ENCODE data around the gene NFATC2IP.
"Not testable (repeated sequence)": the region's sequence is repeated elsewhere in the genome, so short reads cannot be mapped to it uniquely, and the experiment has no call there.

The NFATC2IP gene

DNA sequence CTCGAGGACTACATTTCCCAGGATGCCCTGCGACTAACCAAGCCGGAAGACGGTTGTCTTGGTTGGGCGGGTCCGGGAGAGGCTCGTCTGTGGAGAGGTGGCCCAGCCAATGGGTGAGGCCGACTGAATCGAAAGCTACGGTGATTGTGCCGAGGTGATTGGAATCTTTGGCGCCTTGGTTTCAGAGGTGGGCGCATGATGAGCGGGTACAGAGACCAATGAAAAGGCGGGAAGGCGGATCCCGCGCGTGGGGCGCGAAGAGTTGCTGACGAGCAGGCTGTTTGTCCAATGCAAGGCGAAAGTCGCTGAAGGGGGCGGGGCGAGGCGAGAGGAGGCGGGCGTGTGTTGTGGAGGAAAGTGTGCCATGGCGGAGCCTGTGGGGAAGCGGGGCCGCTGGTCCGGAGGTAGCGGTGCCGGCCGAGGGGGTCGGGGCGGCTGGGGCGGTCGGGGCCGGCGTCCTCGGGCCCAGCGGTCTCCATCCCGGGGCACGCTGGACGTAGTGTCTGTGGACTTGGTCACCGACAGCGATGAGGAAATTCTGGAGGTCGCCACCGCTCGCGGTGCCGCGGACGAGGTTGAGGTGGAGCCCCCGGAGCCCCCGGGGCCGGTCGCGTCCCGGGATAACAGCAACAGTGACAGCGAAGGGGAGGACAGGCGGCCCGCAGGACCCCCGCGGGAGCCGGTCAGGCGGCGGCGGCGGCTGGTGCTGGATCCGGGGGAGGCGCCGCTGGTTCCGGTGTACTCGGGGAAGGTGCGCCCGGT lies at the start of gene NFATC2IP:
NFATC2IP (plus strand) TSS at position 290 of the 762 bp plus-strand sequence; CDS start at position 365, 75 bp downstream.
- peak; percentile 99 for DNase-seq

DNA sequence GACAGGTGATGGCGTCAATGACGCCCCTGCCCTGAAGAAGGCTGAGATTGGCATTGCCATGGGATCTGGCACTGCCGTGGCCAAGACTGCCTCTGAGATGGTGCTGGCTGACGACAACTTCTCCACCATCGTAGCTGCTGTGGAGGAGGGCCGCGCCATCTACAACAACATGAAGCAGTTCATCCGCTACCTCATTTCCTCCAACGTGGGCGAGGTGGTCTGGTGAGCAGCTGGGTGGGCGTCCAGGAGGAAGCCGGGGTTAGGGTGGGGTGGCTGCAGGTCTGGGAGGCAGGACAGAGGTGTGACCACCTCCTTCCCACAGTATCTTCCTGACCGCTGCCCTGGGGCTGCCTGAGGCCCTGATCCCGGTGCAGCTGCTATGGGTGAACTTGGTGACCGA lies 48.9 kb upstream of the NFATC2IP start:
- DNase-seq = no peak

DNA sequence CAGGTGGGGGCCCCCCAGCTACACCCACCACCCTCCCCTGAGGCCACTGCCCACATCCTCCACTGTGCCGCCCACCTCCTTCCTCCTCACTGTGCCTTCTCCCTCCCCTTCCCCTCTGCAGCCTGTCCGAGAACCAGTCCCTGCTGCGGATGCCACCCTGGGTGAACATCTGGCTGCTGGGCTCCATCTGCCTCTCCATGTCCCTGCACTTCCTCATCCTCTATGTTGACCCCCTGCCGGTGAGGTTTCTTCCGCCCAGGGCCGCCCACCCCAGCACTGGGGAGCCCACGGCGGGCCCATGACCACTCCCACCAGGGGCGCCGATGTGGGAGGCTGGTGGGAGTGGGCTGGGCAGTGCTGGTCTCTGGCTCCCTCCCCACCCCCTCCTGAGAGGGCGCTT lies 47.8 kb upstream of the NFATC2IP start:
- no peak for DNase-seq

DNA sequence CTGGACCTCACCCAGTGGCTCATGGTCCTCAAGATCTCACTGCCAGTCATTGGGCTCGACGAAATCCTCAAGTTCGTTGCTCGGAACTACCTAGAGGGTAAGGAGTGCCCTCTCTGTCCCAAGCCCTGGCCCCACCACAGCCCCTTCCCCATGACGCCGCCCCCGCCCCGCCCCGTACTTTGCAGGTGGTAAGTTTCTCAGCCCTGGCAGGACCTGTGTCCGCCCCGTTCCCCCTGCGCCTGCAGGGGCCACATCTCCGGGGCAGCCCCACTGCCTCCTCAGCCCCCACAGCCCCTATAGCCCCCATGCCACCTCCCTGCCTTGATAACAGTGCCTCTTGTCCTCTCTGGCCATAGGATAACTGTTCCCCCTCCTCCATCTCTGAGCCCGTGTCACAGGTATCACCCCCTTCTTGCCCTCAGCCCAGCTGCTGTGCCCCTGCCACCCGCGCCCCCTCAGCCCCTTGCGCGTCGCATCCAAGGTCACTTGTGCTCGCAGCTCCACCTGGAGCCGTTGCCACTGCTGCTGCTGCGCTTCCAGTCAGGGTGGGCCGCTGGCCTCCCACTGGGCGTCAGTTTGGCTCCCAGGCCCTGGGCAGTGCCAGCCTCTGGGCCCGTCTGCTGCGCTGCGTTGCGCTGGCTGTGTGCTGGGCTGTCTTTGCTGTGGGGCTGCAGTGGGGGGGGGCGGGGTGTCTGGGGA lies 47.2 kb upstream of the NFATC2IP start:
- DNase-seq = no peak

DNA sequence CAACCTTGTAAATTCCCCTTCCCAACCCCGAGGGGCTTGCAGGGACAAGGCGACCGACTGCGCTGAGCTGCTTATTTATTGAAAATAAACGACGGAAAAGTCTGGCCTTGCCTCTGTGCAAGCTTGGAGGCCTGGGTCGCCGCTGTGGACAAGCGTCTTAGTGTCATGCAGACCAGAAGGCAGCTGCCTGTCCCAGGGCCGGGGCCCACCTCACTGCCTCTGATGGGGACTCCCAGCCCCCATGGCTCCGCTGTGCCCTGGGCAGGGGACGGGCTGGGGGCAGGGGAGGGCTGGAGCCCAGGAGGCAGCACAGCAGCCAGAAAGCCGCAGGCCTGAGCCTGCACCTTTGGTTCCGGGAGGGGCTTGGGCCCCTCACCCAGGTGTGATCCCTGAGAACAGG lies 46.4 kb upstream of the NFATC2IP start:
- no peak for DNase-seq

DNA sequence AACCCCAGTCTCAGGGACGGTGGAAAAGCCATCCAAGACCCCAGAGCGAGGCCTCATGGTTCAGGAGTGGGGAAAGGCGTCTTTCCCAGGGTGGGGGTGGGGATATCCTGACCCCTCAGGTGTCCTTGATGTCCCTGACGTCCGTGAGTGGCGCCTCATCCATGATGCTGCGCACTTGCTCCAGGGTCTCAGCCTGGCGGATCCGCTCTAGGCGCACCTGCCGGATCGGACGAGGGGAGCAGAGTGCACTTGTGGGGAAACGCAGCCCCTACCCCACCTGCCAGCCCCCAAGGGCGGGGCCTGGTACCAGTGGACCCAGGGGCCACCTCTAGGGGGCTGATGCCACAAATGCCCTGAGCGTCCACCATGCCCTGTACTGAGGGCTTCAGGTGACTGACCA lies 45.9 kb upstream of the NFATC2IP start:
- DNase-seq = no peak

DNA sequence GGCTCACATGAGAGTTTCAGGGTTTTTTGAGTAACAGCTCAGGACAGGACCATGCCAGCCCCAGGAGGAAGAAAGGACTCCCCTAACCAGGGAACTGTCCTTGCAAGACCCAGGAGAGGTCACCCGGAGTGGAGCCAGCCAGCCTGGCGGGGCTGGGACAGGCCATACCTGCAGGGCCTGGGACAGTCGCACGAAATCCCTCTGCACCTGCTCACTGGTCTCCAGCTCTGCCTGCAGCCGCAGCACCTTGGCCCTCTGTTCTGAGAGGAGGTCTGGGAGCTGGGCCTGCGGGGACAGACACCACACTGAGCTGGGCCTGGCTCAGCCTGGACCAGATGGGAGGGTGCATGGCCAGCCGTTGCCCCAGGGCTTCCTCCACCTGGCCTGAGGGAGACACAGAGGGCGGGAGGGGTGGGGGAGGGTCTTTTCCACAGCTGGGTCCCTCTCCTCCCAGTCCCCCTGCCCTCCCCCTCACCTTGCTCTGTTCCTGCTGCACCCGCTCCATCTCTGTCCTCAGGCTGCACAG lies 45.4 kb upstream of the NFATC2IP start:
- no peak for DNase-seq

DNA sequence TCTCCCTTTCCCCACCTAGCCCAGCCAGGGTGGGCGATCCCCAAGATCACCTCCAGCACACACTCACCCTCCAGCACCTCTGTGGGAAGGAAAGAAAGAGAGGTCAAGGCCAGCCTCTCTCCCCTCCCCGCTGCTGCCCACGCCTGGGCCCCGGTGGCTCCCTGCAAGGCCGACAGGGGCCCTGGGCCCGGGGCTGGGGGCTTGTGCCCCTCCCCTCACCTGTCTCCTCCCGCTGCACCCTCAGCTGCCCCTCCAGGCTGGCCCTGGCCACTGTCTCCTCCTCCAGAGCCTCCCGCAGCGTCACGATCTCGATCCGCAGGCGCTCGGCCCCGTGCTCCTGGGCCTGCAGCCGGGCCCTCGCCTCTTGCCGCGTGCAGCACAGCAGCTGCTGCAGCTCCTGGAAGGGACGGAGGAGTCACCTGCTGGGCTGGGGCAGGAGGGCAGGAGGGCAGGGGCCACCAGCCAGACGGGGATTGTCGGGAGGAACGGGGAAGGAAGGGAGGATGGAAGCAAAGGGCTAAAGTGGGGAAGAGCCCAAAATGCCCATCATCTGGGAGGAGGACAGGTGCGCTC lies 44.9 kb upstream of the NFATC2IP start:
- DNase-seq = no peak

DNA sequence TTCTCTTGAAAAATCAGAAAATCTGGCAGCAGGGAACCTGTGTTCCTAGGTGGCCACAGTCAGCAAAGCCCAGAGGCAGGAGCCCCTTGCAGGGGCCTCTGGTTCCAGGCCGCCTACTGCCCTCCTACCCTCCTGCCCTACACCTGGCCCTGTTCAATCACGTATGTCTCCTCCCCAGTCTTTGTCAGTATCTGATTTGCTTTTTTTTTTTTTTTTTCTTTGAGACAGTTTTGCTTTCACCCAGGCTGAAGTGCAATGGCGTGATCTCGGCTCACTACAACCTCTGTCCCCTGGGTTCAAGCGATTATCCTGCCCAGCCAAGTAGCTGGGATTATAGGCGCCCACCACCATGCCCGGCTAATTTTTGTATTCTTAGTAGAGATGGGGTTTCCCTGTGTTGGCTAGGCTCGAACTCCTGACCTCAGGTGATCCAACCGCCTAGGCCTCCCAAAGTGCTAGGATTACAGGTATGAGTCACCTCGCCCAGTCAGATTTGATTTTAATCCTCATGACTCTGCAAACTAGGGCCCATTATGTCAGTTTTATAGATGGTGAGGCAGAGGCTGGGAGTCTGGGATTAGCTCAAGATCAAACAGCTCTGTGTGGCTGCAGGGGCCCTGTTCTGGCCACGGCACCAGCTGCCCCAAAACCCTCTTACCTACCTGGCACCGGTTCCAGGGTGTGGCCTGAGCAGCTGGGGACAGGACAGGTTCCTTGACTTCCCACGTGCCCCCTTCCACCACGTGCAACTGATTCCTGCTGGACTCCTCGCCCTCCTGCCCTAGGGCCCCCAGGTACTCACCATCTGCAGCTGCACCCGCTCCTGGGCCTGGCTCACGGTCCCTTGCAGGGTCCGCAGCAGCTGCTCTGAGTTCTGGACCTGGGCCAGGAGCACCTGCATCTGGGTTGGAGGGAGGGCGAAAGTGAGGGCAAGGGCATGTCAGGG lies 40.4 kb upstream of the NFATC2IP start:
- no peak for DNase-seq

DNA sequence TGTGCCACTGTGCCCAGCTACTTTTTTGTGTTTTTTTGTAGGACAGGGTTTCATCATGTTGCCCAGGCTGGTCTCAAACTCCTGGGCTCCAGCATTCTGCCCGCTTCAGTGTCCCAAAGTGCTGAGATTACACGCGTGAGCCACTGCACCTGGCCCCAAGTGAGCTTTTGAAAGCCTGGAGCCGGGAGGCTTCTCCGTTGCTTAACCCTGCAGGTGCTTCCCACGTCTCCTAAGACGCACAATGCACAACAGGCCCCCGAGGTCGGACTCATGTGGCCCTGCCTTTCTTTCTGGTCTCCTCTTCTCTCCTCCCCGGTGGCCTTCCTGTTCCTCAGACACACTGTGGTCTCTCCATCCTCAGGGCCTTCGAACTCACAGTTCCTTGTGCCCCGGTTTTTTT lies 38.2 kb upstream of the NFATC2IP start:
- no peak for DNase-seq

DNA sequence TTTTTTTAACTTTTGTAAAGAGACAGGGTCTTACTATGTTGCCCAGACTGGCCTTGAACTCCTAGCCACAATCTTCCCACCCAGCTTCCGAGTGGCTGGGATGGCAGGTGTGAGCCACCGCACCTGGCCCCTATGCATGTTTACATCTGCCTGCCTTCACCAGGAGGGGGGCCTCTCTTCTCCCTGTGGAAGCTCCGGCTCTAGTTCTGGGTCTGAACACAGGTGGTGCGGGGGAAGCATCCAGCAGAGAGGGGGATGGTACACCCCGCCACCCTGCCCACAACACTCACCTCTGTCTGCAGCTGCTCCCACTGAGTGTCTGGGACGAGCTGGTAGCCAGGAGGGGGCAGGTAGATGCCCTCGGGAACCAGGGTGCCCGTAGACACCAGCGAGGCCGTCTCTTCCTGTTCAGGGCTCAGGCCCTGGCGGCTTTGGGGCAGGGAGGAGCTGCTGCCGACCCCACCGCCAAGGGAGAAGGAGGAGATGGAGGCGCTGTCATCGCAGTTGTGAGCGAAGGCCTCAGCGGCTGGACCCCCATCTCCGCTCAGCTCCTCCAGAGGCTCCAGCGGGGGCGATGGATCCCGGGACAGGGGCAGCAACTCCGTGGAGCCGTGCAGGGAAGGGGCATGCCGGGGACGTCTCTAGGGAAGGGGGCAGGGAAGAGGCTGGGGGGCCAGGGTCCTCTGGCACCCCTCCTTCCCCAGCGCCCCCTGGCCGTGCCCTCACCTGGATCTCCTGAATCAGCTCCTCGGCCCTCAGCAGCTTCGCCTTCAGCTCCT lies 36.6 kb upstream of the NFATC2IP start:
- DNase-seq = no peak

DNA sequence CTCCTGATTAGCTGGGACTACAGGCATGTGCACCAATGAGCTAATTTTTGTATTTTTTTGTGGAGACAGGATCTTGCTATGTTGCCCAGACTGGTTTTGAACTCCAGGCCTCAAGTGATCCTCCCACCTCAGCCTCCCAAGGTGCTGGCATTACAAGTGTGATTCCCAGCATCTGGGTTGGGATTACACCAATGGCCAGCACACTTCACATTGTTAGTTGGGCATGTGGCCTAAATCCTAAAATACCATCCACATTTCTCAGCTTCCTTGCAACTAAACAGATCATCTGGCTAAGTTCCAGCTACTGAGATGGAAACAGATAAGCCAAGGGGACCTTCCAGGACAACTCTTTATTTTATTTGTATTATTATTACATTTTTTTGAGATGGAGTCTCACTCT lies 35.6 kb upstream of the NFATC2IP start:
- DNase-seq = no peak

DNA sequence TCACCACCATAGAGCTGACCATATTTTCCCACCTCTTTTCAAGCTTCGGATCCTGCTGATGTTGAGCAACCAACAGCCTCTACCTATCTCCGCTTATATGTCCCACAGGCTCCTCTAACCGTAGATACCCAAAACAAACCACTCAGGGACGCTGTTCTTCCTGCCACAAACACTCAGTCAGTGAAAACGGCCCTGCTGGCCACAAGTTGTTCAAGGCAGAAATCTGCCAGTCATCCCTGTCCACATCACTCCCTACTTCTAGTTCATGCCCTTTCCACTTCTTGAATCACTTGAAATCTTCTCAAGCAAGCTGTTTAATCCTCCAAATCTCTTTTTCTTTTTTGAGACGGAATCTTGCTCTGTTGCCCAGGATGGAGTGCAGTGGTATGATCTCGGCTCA lies 33.6 kb upstream of the NFATC2IP start:
- DNase-seq = no peak

DNA sequence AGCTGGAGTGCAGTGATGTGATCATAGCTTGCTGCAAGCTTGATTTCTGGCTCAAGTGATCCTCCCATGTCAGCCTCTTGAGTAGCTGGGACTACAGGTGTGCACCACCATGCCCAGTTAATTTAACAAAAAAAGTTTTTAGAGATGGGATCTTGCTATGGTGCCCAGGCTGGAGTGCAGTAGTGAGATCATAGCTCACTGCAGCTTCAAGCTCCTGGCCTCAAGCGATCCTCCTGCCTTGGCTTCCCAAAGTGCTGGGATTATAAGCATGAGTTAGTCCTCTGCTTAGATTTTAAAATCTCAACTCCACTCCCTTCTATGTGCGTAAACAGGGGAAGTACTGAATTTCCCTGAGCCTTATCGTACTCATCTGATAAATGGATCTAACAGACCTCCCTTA lies 32.0 kb upstream of the NFATC2IP start:
- no peak for DNase-seq

DNA sequence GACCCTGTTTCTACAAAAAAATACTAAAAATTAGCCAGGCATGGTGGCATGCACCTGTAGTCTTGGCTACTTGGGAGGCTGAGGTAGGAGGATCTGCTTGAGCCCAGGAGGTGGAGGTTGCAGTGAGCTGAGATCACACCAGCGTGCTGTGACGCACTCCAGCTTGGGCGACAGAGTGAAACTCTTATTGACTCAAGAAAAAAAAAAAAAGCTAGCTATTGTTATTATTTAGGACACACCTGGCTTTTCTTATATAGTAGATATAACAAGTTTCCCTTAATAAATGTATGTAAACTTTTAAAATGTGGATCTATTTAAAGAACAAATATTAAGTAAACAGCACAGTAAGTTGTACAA lies 27.5 kb upstream of the NFATC2IP start:
- no peak for DNase-seq

DNA sequence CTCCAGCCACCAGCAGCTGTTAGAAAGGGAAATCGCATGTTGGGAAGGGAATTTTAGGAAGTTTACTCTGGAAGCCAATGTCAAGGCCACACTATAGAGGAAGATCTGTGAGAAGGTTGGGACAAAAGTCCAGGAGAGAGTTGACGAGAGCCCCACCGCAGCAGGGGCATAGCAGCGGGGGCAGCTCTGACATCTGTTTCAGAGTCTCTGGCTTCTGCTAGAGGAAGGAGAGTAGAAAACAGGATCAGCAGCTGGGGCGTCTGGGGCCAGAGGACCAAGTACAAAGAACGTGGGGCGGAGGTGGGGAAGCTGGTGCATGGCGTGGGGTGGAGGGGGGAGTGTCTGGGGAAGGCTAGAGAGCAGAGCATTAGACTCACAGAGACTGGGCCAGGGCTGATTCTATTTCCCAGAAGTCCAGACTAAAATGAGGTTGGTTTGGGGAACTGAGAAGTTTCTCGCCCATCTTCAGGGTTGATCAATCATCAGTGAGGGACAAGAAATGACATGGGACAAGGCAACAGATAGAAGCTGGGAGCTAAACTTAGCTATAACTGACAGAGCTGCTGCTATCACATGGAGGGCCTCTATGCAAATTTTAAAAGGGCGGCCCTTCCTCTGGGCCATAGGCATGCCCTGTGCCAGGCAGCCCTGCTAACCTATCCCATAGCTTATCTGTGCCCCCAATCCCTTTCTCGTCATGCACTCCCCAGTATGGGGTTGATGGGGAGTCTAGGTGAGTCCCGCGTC lies 26.9 kb upstream of the NFATC2IP start:
- DNase-seq = no peak

DNA sequence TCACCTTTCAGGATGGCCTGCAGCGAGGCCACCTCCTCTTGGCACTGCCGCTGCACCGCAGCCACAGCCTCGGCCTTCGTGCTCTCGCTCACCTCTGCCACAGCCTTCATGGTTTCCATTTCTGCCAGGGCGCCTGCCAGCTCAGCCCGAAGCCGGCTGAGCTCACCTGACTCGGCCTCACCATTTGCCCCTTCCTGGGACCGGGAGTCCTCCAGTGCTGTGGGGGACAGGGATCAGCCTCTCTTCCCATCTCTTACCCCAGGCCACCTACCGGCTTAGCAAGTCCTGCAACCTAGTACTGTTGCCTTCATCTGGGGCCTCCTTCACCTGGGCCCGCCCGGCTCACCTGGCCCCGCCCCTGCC lies 26.4 kb upstream of the NFATC2IP start:
- DNase-seq = no peak

DNA sequence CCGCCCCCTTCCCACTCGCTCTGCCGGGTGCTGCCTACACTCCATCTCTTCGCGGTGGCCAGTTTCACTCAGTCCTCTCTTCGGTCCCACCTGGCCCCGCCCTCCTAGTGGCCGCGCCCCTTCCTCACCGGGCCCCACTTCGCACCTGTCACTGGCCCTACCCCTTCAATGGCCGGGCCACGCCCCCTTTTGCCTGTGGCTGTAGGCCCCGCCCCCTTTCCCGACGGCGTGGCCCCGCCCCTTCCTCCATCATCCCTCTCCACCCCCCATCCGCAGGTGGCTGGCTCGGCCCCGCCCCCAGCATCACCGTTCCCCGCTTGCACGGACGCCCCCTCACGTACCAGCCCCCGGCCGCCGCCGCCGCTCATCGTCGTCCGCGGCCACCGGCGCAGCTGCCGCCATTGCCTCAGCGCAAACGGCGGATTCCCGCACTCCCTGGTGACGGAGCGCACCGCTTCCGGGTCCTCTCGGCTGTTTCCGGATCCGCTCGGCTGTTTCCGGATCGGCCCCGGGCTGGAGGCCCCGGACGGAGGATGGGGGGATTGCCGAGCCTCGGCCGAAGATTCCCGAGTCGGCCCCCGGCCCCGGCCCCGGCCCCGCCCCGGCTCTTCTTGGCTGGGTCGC lies 25.9 kb upstream of the NFATC2IP start, which contains the start of gene RABEP2:
RABEP2 (minus strand) TSS at position 477 of the 624 bp plus-strand sequence; CDS start at position 402, 75 bp downstream.
- DNase-seq = peak; percentile 98

DNA sequence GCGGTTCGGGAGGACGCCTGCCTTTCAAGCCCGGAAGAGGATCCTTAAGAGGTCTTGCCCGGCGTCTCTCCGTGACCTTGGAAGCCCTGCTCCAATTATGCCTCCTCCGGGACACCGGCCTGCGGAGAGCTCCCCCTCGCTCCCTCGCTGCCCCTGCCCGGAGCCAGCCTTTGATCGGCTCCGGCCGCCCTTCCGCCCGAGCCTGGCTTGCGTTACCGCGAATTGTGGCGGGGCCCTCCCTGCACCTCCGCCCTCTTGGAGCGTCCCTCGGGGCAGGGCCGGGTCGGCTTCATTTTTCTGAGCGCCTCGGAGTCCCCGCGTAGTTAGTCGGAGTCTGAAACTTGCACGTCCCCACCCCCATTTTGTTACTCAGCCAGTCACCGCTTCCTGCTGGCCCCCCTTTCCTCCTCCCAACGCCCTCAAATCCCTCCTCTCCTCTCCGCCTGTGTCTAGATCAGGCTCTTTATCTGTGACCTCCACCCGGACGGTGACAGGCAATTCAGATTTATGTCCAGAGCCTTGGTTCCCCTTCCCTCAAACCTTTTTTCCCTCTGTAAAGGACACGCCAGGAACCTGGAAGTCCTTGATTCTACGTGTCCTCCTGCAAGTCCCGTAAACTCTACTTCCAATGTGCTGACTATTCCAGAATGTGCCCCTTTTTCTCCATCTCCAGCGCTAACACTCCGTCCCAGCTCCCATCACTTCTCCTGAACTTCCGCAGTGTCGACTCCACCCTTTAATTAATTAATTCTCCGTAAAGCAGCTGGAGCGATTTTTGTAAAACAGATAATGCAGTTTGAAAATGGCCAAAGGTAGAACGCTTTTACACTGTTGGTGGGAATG lies 25.1 kb upstream of the NFATC2IP start:
- DNase-seq = no peak

DNA sequence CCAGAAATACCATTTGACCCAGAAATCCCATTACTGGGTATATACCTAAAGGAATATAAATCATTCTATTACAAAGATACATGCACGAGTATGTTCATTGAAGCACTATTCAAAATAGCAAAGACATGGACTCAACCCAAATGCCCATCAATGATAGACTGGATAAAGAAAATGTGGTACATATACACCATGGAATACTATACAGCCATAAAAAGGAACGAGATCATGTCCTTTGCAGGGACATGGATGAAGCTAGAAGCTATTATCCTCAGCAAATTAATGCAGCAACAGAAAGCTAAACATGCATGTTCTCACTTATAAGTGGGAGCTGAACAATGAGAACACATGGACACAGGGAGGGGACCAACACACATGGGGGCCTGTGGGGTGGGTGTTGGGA lies 24.5 kb upstream of the NFATC2IP start:
- DNase-seq = not testable (repeated sequence)
